ENCODE results near the gene ZCCHC7. TPM values are rescaled to one million over a fixed set of nuclear protein-coding genes. Genes with fewer than 3 reads are reported as not detected.

The ZCCHC7 gene
- polyA plus RNA-seq, 2 of the 4 experiments (the other 2 are of a cell fraction) = 15.7 to 30.0 TPM

DNA sequence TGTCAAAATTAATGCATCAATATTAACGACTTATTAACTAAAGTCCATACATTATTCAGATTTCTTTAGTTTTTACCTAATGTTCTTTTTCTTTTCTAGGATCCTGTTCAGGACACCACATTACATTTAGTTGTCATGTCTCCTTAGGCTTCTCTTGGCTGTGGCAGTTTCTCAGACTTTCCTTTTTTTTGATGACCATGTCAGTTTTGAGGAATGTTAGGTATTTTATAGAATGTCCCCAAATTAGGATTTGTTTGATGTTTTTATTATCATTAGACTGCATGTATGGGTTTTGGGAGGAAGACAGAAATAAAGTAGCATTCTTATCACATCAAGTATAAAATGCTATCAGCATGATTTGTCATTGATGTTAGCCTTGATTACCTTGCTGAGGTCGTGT lies 32.0 kb downstream of the ZCCHC7 start:
- Histone ChIP-seq H3K4me3 (no peak overlapping the region), H3K4me2 (no peak overlapping the region), H3K9me3 (no peaks in the 10 kb centered on the region), H3K4me1 (no peaks in the 10 kb centered on the region), H3K27ac (no peak overlapping the region)
- ChIA-PET CTCF (no interaction called here), POLR2A (interaction anchor here (1.0 kb wide), 1 partner anchor 32 kb away, joined by 3 read pairs; the partner anchor contains the start of gene ZCCHC7)
- DNase-seq (ENCODE audit: low read depth in 1 of 2, low spot score in 1 of 2) (no peak), ATAC-seq (no peak), FAIRE-seq (no peak)
- 17% methylated on average over 2 of the region's 2 CpGs for WGBS (ENCODE audit: missing lambda C conversion rate)
- TF ChIP-seq RAD21 (conservative IDR thresholded peaks at IDR 0.05 in 1 of 2, IDR thresholded peaks at IDR 0.05 in 1 of 2) (no peak), MAFK (IDR thresholded peaks at IDR 0.05; ENCODE audit: partially characterized antibody) (peak; percentile 55)

DNA sequence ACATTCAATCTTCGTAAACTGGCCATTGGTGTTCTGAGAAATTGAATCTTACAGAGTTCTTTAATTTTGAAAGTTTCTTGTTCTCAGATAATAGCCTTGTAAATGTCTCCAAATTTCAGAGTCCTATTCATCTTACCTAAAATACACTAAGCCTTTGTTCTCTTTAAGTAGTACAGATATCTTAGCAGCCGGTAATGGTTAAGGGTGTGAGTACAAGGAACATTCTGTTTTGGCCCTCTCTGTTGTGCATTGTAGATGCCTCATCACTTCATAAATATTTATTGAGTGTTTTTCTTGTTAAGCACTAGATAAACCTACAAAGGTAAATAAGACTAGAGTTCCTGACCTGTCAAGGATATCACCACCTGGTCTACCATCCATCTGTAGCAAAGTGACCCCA lies 35.2 kb downstream of the ZCCHC7 start:
- Histone ChIP-seq H3K4me2 (no peak overlapping the region), H3K4me1 (no peaks in the 10 kb centered on the region), H3K9me3 (no peaks in the 10 kb centered on the region), H3K27ac (no peak overlapping the region), H3K4me3 (no peak overlapping the region)
- no peak for FAIRE-seq
- ATAC-seq = no peak
- no peak for DNase-seq (ENCODE audit: low read depth in 1 of 2, low spot score in 1 of 2)
- POLR2A ChIA-PET = no interaction called here
- 92% methylated on average over 2 of the region's 2 CpGs for WGBS (ENCODE audit: missing lambda C conversion rate)
- TF ChIP-seq EHF (CRISPR knock-in tag; IDR thresholded peaks at IDR 0.05) (no peak), SMC3 (IDR thresholded peaks at IDR 0.05) (no peak), NR3C1 (IDR thresholded peaks at IDR 0.05) (no peak), RNF2 (IDR thresholded peaks at IDR 0.05; ENCODE audit: borderline replicate concordance, low read depth) (no peak), HOXB5 (CRISPR knock-in tag; IDR thresholded peaks at IDR 0.05) (no peak), TFCP2L1 (CRISPR knock-in tag; IDR thresholded peaks at IDR 0.05) (no peak), NFE2L2 (conservative IDR thresholded peaks at IDR 0.05; ENCODE audit: low read length) (no peak), FOXS1 (CRISPR knock-in tag; IDR thresholded peaks at IDR 0.05) (no peak), MAFK (IDR thresholded peaks at IDR 0.05; ENCODE audit: partially characterized antibody) (no peak), HOXA7 (CRISPR knock-in tag; IDR thresholded peaks at IDR 0.05) (no peak), ZFP36 (IDR thresholded peaks at IDR 0.05; ENCODE audit: borderline replicate concordance, partially characterized antibody) (no peak)
- CTCF ChIA-PET = interaction anchor here (1.1 kb wide), 1 partner anchor 16 kb away, joined by 3 read pairs; no protein-coding TSS in a partner anchor

DNA sequence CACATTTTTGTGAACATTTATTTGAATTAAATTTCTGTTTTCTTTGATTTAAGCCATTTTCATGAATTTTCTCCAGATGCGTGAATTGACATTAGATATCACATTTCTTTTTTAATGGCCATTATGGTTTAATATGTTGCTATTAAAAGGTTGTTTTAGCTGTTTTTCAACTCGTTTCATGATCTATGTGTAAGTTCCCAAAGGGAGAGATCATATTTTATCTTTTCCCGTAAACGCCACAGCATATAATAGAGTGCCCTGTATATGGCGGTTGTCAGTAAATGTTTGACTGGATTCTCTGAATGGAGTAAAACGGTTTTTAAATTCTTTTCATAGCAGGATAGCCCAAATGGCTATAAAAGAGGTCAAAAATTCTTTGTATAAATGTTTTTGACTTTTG lies 35.8 kb downstream of the ZCCHC7 start:
- Histone ChIP-seq H3K27ac (no peak overlapping the region), H3K4me2 (no peak overlapping the region), H3K4me3 (no peak overlapping the region), H3K4me1 (no peaks in the 10 kb centered on the region), H3K9me3 (no peaks in the 10 kb centered on the region)
- WGBS (ENCODE audit: missing lambda C conversion rate) = 91% methylated on average over 6 of the region's 6 CpGs
- ChIA-PET CTCF (interaction anchor here (1.1 kb wide), 1 partner anchor 15 kb away, joined by 3 read pairs; no protein-coding TSS in a partner anchor), POLR2A (no interaction called here)
- ATAC-seq (no peak), FAIRE-seq (peak; percentile 18), DNase-seq (ENCODE audit: low read depth in 1 of 2, low spot score in 1 of 2) (no peak)
- TF ChIP-seq TP53 (CRISPR knock-in tag; IDR thresholded peaks at IDR 0.05) (no peak), HEYL (CRISPR knock-in tag; IDR thresholded peaks at IDR 0.05) (no peak), EHF (CRISPR knock-in tag; IDR thresholded peaks at IDR 0.05) (no peak), CHD4 (IDR thresholded peaks at IDR 0.05; ENCODE audit: borderline replicate concordance) (no peak), JUNB (IDR thresholded peaks at IDR 0.05) (no peak), HOXB13 (CRISPR knock-in tag; IDR thresholded peaks at IDR 0.05; ENCODE audit: low read depth) (no peak), RNF2 (IDR thresholded peaks at IDR 0.05; ENCODE audit: borderline replicate concordance, low read depth) (no peak), NPAS2 (CRISPR knock-in tag; IDR thresholded peaks at IDR 0.05; ENCODE audit: borderline replicate concordance) (no peak)
- TF ChIP-seq, protein P1, sequence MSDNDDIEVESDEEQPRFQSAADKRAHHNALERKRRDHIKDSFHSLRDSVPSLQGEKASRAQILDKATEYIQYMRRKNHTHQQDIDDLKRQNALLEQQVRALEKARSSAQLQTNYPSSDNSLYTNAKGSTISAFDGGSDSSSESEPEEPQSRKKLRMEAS (IDR thresholded peaks at IDR 0.05) = no peak
- TF ChIP-seq, protein P2, sequence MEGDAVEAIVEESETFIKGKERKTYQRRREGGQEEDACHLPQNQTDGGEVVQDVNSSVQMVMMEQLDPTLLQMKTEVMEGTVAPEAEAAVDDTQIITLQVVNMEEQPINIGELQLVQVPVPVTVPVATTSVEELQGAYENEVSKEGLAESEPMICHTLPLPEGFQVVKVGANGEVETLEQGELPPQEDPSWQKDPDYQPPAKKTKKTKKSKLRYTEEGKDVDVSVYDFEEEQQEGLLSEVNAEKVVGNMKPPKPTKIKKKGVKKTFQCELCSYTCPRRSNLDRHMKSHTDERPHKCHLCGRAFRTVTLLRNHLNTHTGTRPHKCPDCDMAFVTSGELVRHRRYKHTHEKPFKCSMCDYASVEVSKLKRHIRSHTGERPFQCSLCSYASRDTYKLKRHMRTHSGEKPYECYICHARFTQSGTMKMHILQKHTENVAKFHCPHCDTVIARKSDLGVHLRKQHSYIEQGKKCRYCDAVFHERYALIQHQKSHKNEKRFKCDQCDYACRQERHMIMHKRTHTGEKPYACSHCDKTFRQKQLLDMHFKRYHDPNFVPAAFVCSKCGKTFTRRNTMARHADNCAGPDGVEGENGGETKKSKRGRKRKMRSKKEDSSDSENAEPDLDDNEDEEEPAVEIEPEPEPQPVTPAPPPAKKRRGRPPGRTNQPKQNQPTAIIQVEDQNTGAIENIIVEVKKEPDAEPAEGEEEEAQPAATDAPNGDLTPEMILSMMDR (IDR thresholded peaks at IDR 0.05) = no peak
